ENCODE results near the gene ZFAND6. TPM values are rescaled to one million over a fixed set of nuclear protein-coding genes. Genes with fewer than 3 reads are reported as not detected.

The ZFAND6 gene
- total and polyA plus RNA-seq, 2 donors (not counting 1 experiment from before 2014, with no cell fraction given) = 125 to 325 TPM

DNA sequence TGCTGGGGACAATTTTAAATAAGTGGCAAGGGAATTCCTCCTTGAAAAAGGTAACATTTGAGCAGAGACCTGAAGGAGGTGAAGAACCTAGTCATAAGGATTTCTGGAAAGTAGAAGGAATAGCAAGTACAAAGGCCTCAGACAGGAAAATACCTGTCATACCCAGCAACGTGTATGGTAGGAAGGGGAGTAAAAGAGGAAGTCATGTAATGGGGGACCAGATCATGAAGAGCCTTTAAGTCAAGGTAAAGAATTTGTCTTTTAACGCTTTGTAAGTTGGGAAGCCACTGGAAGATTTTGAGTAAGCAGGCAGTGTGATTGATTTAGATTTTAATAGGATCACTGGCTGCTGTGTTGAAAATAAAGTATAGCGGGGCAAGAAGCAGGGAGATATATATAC, 49.9 kb downstream of the ZFAND6 start:
- no peak overlapping the region for H3K9ac ChIP-seq (ENCODE audit: insufficient read depth, low read length)
- no peaks in the 10 kb centered on the region for H4K20me1 ChIP-seq (ENCODE audit: control insufficient read depth, extremely low read depth, insufficient read depth, low read length)
- no peak for DNase-seq (ENCODE audit: low read depth in 2 of 2)
- H3K4me1 ChIP-seq (ENCODE audit: control insufficient read depth, extremely low read depth, insufficient read depth, low read length) = peaks cover 2% of the 10 kb centered on the region
- no peak overlapping the region for H3K4me2 ChIP-seq (ENCODE audit: extremely low read depth, insufficient read depth, low read length)
- H3K36me3 ChIP-seq (ENCODE audit: control insufficient read depth, insufficient read depth, low read length) = no peaks in the 10 kb centered on the region
- H3K79me2 ChIP-seq (ENCODE audit: control insufficient read depth, insufficient read depth, low read length) = peaks cover 8% of the 10 kb centered on the region
- H3K4me3 ChIP-seq (replicated peaks in 1 of 4; ENCODE audit: control extremely low read depth in 1 of 4, insufficient read depth in 1 of 4, low read depth in 3 of 4, low read length in 4 of 4) = no peak overlapping the region
- H3K27ac ChIP-seq (ENCODE audit: insufficient read depth, low read length) = no peak overlapping the region
- H3K9me3 ChIP-seq (ENCODE audit: control insufficient read depth, insufficient read depth, low read depth, low read length) = no peaks in the 10 kb centered on the region
- TF ChIP-seq EZH2 (IDR thresholded peaks at IDR 0.05; ENCODE audit: low read length, missing control alignments) = no peak
- TF ChIP-seq, protein P1, sequence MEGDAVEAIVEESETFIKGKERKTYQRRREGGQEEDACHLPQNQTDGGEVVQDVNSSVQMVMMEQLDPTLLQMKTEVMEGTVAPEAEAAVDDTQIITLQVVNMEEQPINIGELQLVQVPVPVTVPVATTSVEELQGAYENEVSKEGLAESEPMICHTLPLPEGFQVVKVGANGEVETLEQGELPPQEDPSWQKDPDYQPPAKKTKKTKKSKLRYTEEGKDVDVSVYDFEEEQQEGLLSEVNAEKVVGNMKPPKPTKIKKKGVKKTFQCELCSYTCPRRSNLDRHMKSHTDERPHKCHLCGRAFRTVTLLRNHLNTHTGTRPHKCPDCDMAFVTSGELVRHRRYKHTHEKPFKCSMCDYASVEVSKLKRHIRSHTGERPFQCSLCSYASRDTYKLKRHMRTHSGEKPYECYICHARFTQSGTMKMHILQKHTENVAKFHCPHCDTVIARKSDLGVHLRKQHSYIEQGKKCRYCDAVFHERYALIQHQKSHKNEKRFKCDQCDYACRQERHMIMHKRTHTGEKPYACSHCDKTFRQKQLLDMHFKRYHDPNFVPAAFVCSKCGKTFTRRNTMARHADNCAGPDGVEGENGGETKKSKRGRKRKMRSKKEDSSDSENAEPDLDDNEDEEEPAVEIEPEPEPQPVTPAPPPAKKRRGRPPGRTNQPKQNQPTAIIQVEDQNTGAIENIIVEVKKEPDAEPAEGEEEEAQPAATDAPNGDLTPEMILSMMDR (conservative IDR thresholded peaks at IDR 0.05 in 1 of 2, IDR thresholded peaks at IDR 0.05 in 1 of 2; ENCODE audit: low read depth in 1 of 2, low read length in 2 of 2) = no peak
- H3K27me3 ChIP-seq (ENCODE audit: control insufficient read depth, insufficient read depth, low read length) = no peaks in the 10 kb centered on the region
- H2AFZ ChIP-seq (ENCODE audit: low read length) = no peak overlapping the region

DNA sequence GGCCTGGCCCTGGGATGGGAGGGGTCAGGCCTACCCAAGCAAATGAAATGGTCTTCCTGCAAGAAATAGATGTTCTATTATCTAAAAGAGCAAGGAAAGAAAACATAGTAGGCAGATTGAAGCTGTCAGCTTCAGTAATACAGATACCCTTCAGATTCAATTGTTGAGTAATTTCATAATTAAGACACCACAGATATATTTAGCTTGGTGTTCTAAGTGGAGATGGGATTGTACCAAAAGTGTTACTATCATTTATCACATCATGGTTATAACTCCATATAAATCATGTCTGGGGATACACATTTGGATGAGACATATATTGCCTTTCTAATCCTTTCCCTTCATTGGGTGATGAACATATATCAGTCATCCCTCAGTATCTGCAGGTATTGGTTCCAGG, 51.4 kb downstream of the ZFAND6 start:
- no peak overlapping the region for H3K4me2 ChIP-seq (ENCODE audit: extremely low read depth, insufficient read depth, low read length)
- H3K27ac ChIP-seq (ENCODE audit: insufficient read depth, low read length) = no peak overlapping the region
- no peak overlapping the region for H3K9ac ChIP-seq (ENCODE audit: insufficient read depth, low read length)
- no peaks in the 10 kb centered on the region for H4K20me1 ChIP-seq (ENCODE audit: control insufficient read depth, extremely low read depth, insufficient read depth, low read length)
- H3K9me3 ChIP-seq (ENCODE audit: control insufficient read depth, insufficient read depth, low read depth, low read length) = no peaks in the 10 kb centered on the region
- H3K4me3 ChIP-seq (replicated peaks in 1 of 4; ENCODE audit: control extremely low read depth in 1 of 4, insufficient read depth in 1 of 4, low read depth in 3 of 4, low read length in 4 of 4) = no peak overlapping the region
- H3K79me2 ChIP-seq (ENCODE audit: control insufficient read depth, insufficient read depth, low read length) = peaks cover 8% of the 10 kb centered on the region
- DNase-seq (ENCODE audit: low read depth in 2 of 2) = no peak
- no peaks in the 10 kb centered on the region for H3K36me3 ChIP-seq (ENCODE audit: control insufficient read depth, insufficient read depth, low read length)
- H3K27me3 ChIP-seq (ENCODE audit: control insufficient read depth, insufficient read depth, low read length) = no peaks in the 10 kb centered on the region
- peaks cover 2% of the 10 kb centered on the region for H3K4me1 ChIP-seq (ENCODE audit: control insufficient read depth, extremely low read depth, insufficient read depth, low read length)
- no peak overlapping the region for H2AFZ ChIP-seq (ENCODE audit: low read length)
- TF ChIP-seq EZH2 (IDR thresholded peaks at IDR 0.05; ENCODE audit: low read length, missing control alignments) = no peak
- TF ChIP-seq, protein P1 (conservative IDR thresholded peaks at IDR 0.05 in 1 of 2, IDR thresholded peaks at IDR 0.05 in 1 of 2; ENCODE audit: low read depth in 1 of 2, low read length in 2 of 2) = no peak

DNA sequence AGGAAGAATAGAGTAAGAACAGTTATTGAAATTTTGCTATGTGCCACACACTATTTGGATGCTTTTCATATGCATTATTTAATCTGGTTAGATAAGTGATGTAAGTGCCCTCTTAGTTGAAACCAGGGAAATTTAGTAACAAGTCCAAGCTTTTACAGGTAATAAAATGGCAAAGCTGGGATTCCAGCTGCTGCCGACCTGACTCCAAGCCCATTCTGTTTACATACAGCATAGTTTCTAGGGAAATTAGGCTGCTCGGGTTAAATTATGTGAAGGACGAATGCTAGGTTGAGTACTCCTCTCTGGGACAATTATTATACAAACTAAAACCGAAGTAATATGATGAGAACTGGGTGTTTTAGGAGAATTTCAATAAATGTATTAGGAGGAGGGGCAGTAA, 54.6 kb downstream of the ZFAND6 start:
- Histone ChIP-seq H3K79me2 (ENCODE audit: control insufficient read depth, insufficient read depth, low read length) (peaks cover 12% of the 10 kb centered on the region), H3K36me3 (ENCODE audit: control insufficient read depth, insufficient read depth, low read length) (no peaks in the 10 kb centered on the region), H3K27me3 (ENCODE audit: control insufficient read depth, insufficient read depth, low read length) (no peaks in the 10 kb centered on the region), H3K4me3 (replicated peaks in 1 of 4; ENCODE audit: control extremely low read depth in 1 of 4, insufficient read depth in 1 of 4, low read depth in 3 of 4, low read length in 4 of 4) (no peak overlapping the region), H3K27ac (ENCODE audit: insufficient read depth, low read length) (no peak overlapping the region), H3K4me1 (ENCODE audit: control insufficient read depth, extremely low read depth, insufficient read depth, low read length) (peaks cover 2% of the 10 kb centered on the region), H3K9me3 (ENCODE audit: control insufficient read depth, insufficient read depth, low read depth, low read length) (no peaks in the 10 kb centered on the region), H3K4me2 (ENCODE audit: extremely low read depth, insufficient read depth, low read length) (no peak overlapping the region), H3K9ac (ENCODE audit: insufficient read depth, low read length) (no peak overlapping the region), H2AFZ (ENCODE audit: low read length) (no peak overlapping the region), H4K20me1 (ENCODE audit: control insufficient read depth, extremely low read depth, insufficient read depth, low read length) (no peaks in the 10 kb centered on the region)
- DNase-seq (ENCODE audit: low read depth in 2 of 2) = no peak
- TF ChIP-seq, protein P1 (conservative IDR thresholded peaks at IDR 0.05 in 1 of 2, IDR thresholded peaks at IDR 0.05 in 1 of 2; ENCODE audit: low read depth in 1 of 2, low read length in 2 of 2) = no peak
- no peak for TF ChIP-seq EZH2 (IDR thresholded peaks at IDR 0.05; ENCODE audit: low read length, missing control alignments)
